HL-60 (cell line): ENCODE measurements around the gene CCDC187.

Experiments used
- DNase-seq, 2 experiments: peaks; one replicate each; pipeline ENCODE4 v3.0.0-alpha.2; 2010 to 2020; ENCODE audit warnings: low read depth in 1 of 2, low spot score in 1 of 2
- H3K27ac ChIP-seq: fragments of 250-450 bp; sonication (Bioruptor Pico); replicated peaks from 2 replicates; pipeline ENCODE4 v1.5.1; 2020; ENCODE audit warnings: mild to moderate bottlenecking, moderate library complexity
- H3K27me3 ChIP-seq: fragments of 250-450 bp; sonication (Bioruptor Pico); 2 replicates; pipeline ENCODE4 v1.5.1; 2021; ENCODE audit warnings: mild to moderate bottlenecking, moderate library complexity; ENCODE audit not compliant: insufficient read depth, poor library complexity, severe bottlenecking
- H3K4me3 ChIP-seq: replicated peaks from 2 replicates; pipeline ENCODE4 v1.5.1; 2011; ENCODE audit warnings: mild to moderate bottlenecking, control low read depth, low read length; ENCODE audit not compliant: insufficient read depth
- CTCF ChIP-seq: IDR thresholded peaks from one replicate; pipeline ENCODE4 v1.5.1; 2011; ENCODE audit warnings: low read length, control low read depth, inconsistent platforms; ENCODE audit not compliant: insufficient read depth
- GABPA ChIP-seq: IDR thresholded peaks from 2 replicates; pipeline ENCODE4 v1.6.1; 2012; ENCODE audit warnings: low read depth
- POLR2AphosphoS5 ChIP-seq: IDR thresholded peaks from 2 replicates; pipeline ENCODE4 v1.6.1; 2012; ENCODE audit warnings: low read depth
- REST ChIP-seq: IDR thresholded peaks from 2 replicates; pipeline ENCODE4 v1.6.1; 2012; ENCODE audit warnings: low read depth; ENCODE audit not compliant: insufficient replicate concordance
- SPI1 ChIP-seq: IDR thresholded peaks from 2 replicates; pipeline ENCODE4 v1.6.1; 2012; ENCODE audit warnings: low read depth, mild to moderate bottlenecking, borderline replicate concordance

Gene CCDC187

GRCh38 chr9:136200424-136200823 lies 103.5 kb downstream of the CCDC187 start:
- Histone ChIP-seq H3K27me3 (peaks cover 78% of the 10 kb centered on the region), H3K27ac (no peak overlapping the region), H3K4me3 (no peak overlapping the region)
- no peak for TF ChIP-seq CTCF
- no peak for TF ChIP-seq SPI1
- no peak for TF ChIP-seq GABPA
- TF ChIP-seq REST: peak; percentile 44
- TF ChIP-seq POLR2AphosphoS5: no peak
- no peak for DNase-seq
